Cardiac septum (tissue), 1 donor: Measurements from ENCODE around the gene GOLGA6L26. TPM values are rescaled to one million over a fixed set of nuclear protein-coding genes. Genes with fewer than 3 reads are reported as not detected.
"Not testable (repeated sequence)": the region's sequence is repeated elsewhere in the genome, so short reads cannot be mapped to it uniquely, and the experiment has no call there.

Experiments
- DNase-seq: peaks from one replicate; pipeline ENCODE4 v3.0.0-alpha.2; 2020; ENCODE audit warnings: low spot score
- intact Hi-C: fragments of 100-400 bp; cut with DNase I; formaldehyde crosslinking; loops from one replicate; pipeline ENCODE4 v1.14.0; 2022
- long read RNA-seq: library from polyadenylated mRNA; unstranded; transcript quantifications from one replicate; pipeline ENCODE4 v2.0.0, GENCODE V29; 2021
- total RNA-seq: library from RNA; stranded (reverse); fragmentation: NEBNext Ultra II Directional; extraction: Animal tissue kit (Norgen Biotek cat#: 25700); gene quantifications from one replicate; pipeline ENCODE4 v1.2.1, GENCODE V29; 2021
- donor health status: DM: no; HTN: no; CAD: no.

GOLGA6L26 gene, protein sequence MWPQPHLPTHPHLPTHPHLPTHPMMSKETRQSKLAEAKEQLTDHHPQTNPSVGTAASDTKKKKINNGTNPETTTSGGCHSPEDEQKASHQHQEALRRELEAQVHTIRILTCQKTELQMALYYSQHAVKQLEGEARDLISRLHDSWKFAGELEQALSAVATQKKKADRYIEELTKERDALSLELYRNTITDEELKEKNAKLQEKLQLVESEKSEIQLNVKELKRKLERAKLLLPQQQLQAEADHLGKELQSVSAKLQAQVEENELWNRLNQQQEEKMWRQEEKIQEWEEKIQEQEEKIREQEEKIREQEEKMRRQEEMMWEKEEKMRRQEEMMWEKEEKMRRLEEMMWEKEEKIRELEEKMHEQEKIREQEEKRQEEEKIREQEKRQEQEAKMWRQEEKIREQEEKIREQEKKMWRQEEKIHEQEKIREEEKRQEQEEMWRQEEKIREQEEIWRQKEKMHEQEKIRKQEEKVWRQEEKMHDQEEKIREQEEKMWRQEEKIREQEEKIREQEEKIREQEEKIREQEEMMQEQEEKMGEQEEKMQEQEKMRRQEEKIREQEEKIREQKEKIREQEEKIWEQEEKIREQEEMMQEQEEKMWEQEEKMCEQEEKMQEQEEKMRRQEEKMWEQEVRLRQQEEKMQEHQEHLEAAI
- total RNA-seq = not detected
- long read RNA-seq = 0 reads

GRCh38 chr15:23334096-23334495 is at the start of gene GOLGA6L26:
Gene GOLGA6L26 (minus strand): TSS chr15:23334196. CDS start chr15:23334135, 61 bp downstream.
- intact Hi-C loops = not testable (repeated sequence)

GRCh38 chr15:23381192-23381591 is 47.2 kb upstream of the GOLGA6L26 start:
- DNase-seq = peak; percentile 50
- intact Hi-C loops = not testable (repeated sequence)

More at GRCh38 chr15:23334096-23334495, at the start of gene GOLGA6L26:
- DNase-seq = not testable (repeated sequence)

DNA sequence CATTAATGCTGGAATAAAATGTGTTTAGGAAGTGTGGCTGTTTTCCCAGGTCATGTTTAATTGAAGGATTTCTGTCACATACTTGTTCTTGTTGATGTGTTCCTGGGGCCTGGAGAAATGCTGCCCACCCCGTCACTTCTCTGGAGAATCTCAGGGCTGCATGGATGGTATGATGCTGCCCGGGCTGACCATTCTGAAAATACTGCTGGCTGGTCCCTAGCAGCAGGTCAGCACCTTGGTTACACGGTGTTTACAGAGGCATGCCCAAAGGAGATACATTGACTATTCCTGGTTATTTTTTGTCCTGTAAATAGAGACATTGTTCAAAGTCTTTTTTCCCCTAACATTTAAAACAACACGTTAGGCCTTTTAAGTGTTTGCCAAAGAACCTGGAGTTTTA is 46.7 kb upstream of the GOLGA6L26 start:
- intact Hi-C loops, DNase-seq: not testable (repeated sequence)

- peak; percentile 15 for DNase-seq
- intact Hi-C loops = not testable (repeated sequence)
Observed at GRCh38 chr15:23378946-23379345, 45.0 kb upstream of the GOLGA6L26 start.

GRCh38 chr15:23374226-23374625 is 40.2 kb upstream of the GOLGA6L26 start:
- DNase-seq, intact Hi-C loops: not testable (repeated sequence)

GRCh38 chr15:23372891-23373600 is 39.0 kb upstream of the GOLGA6L26 start:
- DNase-seq, intact Hi-C loops: not testable (repeated sequence)

- DNase-seq = no peak
- intact Hi-C loops = no loop called here
Observed at GRCh38 chr15:23372284-23372683, 38.3 kb upstream of the GOLGA6L26 start.

- intact Hi-C loops, DNase-seq: not testable (repeated sequence)
Observed at GRCh38 chr15:23371868-23372267, 37.9 kb upstream of the GOLGA6L26 start.

DNA sequence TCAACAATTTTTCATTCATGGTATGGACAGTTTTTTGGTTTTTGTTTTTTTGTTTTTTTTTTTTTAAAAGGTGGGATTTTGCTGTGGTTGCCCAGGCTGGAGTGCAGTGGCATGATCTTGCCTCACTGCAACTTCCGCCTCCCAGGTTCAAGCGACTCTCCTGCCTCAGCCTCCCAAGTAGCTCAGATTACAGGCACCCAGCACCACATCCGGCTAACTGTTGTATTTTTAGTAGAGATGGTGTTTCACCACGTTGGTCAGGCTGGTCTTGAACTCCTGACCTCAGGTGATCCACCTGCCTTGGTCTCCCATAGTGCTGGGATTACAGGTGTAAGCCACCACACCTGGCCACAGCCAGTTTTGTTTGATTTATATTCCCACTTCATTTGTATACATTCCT is 37.1 kb upstream of the GOLGA6L26 start:
- DNase-seq, intact Hi-C loops: not testable (repeated sequence)

GRCh38 chr15:23370578-23370977 is 36.6 kb upstream of the GOLGA6L26 start:
- intact Hi-C loops = no loop called here
- DNase-seq = no peak

GRCh38 chr15:23364261-23364660 is 30.3 kb upstream of the GOLGA6L26 start:
- DNase-seq, intact Hi-C loops: not testable (repeated sequence)

DNA sequence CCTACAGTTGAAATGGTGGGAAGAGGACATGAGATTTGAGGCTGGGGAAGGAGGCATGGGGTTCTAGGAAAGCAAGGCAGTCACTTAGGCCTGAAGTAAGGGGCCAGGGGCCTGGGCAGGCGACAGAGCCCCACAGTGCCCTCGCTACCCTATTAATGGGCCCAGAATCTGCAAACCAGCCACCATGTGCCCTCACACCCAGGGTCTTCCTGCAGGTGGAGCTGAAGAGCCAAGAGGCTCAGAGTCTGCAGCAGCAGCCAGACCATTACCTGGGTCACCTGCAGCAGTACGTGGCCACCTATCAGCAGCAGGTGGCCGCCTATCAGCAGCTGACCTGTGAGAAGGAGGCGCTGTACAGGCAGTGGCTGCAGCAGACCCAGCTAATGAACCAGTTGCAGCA is 28.6 kb upstream of the GOLGA6L26 start:
- DNase-seq, intact Hi-C loops: not testable (repeated sequence)

DNA sequence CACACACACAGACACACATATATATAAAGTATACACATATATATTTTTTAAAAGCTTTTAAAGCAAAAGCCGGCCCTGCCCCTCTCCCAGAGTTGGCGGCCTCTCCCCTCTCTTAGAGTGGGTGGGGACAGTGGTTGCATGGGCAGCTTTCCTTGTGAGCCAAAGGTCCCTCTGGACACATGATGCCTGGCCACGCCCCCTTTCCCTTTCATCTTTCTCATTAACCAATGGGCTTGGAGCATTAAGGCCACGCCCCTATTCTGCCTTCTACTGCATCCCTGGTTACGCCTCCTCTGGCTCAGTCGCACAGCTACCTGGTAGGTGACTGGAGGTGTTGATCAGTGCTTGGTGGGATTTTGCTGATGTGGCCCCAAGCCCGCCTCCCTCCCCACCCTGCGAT is 20.5 kb upstream of the GOLGA6L26 start, which contains the start of gene GOLGA8S:
TSS of gene GOLGA8S (plus strand) at position 301 of the 400 bp plus-strand sequence. CDS start at position 363, 62 bp downstream.
- intact Hi-C loops, DNase-seq: not testable (repeated sequence)

DNA sequence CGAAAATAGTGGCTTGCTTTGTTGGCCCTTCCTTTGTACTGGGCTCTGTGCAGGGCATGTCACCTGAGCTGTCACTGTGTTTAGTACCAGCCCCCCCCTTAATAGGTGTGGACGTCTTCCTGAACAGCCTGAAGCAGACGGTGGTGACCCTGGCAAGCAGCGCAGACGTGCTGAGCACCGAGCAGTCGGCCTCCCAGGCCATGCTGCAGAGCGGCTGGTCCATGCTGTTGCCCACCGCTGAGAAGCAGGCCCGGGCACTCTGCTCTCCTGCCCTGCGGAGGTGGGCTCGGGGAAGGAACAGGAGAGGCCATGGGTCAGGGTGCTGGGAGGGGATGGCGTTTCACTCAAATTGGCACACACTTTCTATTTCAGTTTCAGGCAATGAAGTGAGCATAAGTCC is 22.8 kb downstream of the GOLGA6L26 start:
- DNase-seq, intact Hi-C loops: not testable (repeated sequence)

DNA sequence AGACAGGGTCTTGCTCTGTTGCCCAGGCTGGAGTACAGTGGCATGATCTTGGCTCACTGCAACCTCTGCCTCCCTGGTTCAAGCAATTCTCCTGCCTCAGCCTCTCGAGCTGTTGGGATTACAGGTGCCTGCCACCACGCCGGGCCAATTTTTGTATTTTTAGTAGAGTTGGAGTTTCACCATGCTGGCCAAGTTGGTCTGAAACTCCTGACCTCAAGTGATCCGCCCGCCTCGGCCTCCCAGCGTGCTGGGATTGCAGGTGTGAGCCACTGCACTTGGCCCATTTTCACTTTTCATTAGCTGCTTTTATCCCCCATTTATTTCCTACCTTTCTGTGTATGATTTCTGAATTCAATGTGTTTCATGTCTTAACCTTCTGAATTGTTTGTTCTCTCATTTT is 28.1 kb downstream of the GOLGA6L26 start:
- intact Hi-C loops, DNase-seq: not testable (repeated sequence)

GRCh38 chr15:23304805-23305204 is 29.2 kb downstream of the GOLGA6L26 start:
- intact Hi-C loops, DNase-seq: not testable (repeated sequence)

GRCh38 chr15:23304267-23304666 is 29.7 kb downstream of the GOLGA6L26 start:
- intact Hi-C loops, DNase-seq: not testable (repeated sequence)

DNA sequence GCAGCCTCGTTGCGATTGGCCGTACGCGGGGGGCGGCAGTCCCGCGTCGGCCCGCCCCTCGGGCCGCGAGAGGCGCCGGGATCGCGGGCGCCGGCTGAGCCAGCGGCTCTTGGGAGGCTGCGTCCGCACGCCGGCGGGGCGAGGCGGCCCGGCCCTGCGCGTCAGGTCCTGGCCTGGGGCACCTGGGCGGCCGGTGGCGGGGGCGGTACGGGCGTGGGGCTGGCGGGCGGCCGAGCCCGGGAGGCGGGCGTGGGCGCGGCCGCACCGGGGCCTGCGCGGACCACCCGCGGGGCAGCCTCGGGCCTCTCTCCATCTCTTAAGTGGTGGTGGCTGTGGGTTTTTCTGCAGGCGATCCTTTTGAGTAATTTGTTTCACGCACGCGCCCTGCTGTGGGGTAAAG is 30.3 kb downstream of the GOLGA6L26 start:
- DNase-seq, intact Hi-C loops: not testable (repeated sequence)

DNA sequence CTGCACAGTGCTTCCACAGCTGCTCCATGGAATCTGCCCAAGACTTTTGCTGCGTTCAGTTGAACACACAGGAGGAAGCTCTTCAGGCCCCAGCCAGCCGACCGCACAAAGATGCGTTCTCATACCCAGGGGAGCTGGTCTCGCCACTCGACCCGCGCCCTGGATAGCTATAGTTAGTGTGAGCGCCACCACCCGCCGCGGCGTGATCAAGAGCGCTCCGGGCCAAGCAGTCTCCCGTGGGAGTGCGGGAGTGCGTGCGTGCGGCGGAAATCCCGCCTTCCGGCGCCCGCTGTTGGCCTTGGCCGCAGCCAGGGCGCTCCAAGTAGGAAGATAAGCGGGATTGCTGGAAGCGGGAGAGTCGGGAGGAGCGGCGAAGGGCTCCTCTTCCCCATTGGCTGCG is 30.8 kb downstream of the GOLGA6L26 start:
- intact Hi-C loops = not testable (repeated sequence)

More for the DNA sequence above, 30.8 kb downstream of the GOLGA6L26 start:
- DNase-seq = not testable (repeated sequence)
